A673 (cell line): ENCODE results near the gene SIVA1. TPM values are rescaled to one million over a fixed set of nuclear protein-coding genes. Genes with fewer than 3 reads are reported as not detected.

Experiments used
- BruUV-seq: library from RNA; stranded (reverse); fragments of 400-500 nt; replicated peaks from 2 replicates; lab custom pipeline; 2021; lab: Mats Ljungman, UMichigan
- CTCF ChIA-PET: fragments of 300-600 bp; sonication (Branson Sonifier 250); formaldehyde crosslinking; loops from one replicate; lab custom pipeline; 2022; ENCODE audit warnings: antibody characterized with exemption; lab: Charles Lee
- POLR2A ChIA-PET: fragments of 300-600 bp; sonication (Branson Sonifier 250); formaldehyde crosslinking; loops from one replicate; lab custom pipeline; 2022; ENCODE audit warnings: antibody characterized with exemption; ENCODE audit not compliant: low non-redundant PET; lab: Charles Lee
- DNase-seq: peaks from one replicate; pipeline ENCODE4 v3.0.0-alpha.2; 2015; ENCODE audit warnings: low spot score
- H3K27ac ChIP-seq: fragments of 200-600 bp; sonication (generic); 2 replicates; pipeline ENCODE4 v1.5.1; 2016; ENCODE audit warnings: mixed run types, low read depth, mild to moderate bottlenecking, mixed read lengths, antibody characterized with exemption, low read length; ENCODE audit not compliant: poor library complexity, severe bottlenecking
- H3K27me3 ChIP-seq: fragments of 200-600 bp; sonication (generic); replicated peaks from 2 replicates; pipeline ENCODE4 v1.6.1; 2017; ENCODE audit warnings: mixed run types, low read depth, mild to moderate bottlenecking, mixed read lengths, antibody characterized with exemption, low read length; ENCODE audit not compliant: insufficient read depth, poor library complexity
- H3K36me3 ChIP-seq: fragments of 200-600 bp; sonication (generic); 2 replicates; pipeline ENCODE4 v1.6.1; 2016; ENCODE audit warnings: mixed run types, mild to moderate bottlenecking, mixed read lengths, antibody characterized with exemption, low read length; ENCODE audit not compliant: insufficient read depth, poor library complexity, severe bottlenecking
- H3K4me1 ChIP-seq: fragments of 200-600 bp; sonication (generic); 2 replicates; pipeline ENCODE4 v1.6.1; 2017; ENCODE audit warnings: mixed run types, mild to moderate bottlenecking, mixed read lengths, antibody characterized with exemption, low read length; ENCODE audit not compliant: insufficient read depth, poor library complexity, severe bottlenecking
- H3K4me3 ChIP-seq: fragments of 200-600 bp; sonication (generic); 2 replicates; pipeline ENCODE4 v1.5.1; 2016; ENCODE audit warnings: low read depth, mixed run types, mild to moderate bottlenecking, mixed read lengths, low read length; ENCODE audit not compliant: poor library complexity, severe bottlenecking
- H3K9me3 ChIP-seq: fragments of 200-600 bp; sonication (generic); 2 replicates; pipeline ENCODE4 v1.6.1; 2016; ENCODE audit warnings: mixed run types, low read depth, mild to moderate bottlenecking, mixed read lengths, antibody characterized with exemption, low read length; ENCODE audit not compliant: poor library complexity, severe bottlenecking
- CTCF ChIP-seq: fragments of 300-800, 200-600 bp; sonication (generic); conservative IDR thresholded peaks from 2 replicates; pipeline ENCODE4 v1.5.1; 2017; ENCODE audit warnings: low read depth, mild to moderate bottlenecking, antibody characterized with exemption, low read length, moderate library complexity, mixed read lengths
- EZH2 ChIP-seq: fragments of 200-600 bp; sonication (generic); IDR thresholded peaks from 2 replicates; pipeline ENCODE4 v1.6.1; 2017; ENCODE audit warnings: borderline replicate concordance, low read depth, mild to moderate bottlenecking, mixed read lengths, antibody characterized with exemption, low read length; ENCODE audit not compliant: poor library complexity, severe bottlenecking
- intact Hi-C: fragments of 100-400 bp; cut with micrococcal nuclease; formaldehyde crosslinking; loops from one replicate; pipeline ENCODE4 v1.10.0; 2022; ENCODE audit not compliant: unreplicated experiment
- total RNA-seq: library from RNA; stranded (reverse); gene quantifications from 2 replicates; pipeline ENCODE4 v1.2.3, GENCODE V29; 2021

The SIVA1 gene
- total RNA-seq, 1 experiment from 2014 or later, result 79.6 TPM

GRCh38 chr14:104708606-104709268 is 44.2 kb upstream of the SIVA1 start:
- no peak overlapping the region for H3K27ac ChIP-seq
- H3K4me3 ChIP-seq, result no peak overlapping the region
- intact Hi-C loops, result loop anchor here (1.0 kb wide), 1 partner anchor 58 kb away; no protein-coding TSS in a partner anchor
- peak; percentile 81 for DNase-seq
- POLR2A ChIA-PET, result interaction anchor here (0.6 kb wide), 1 partner anchor 963 kb away, joined by 4 read pairs; no protein-coding TSS in a partner anchor
- peaks cover 41% of the 10 kb centered on the region for H3K36me3 ChIP-seq
- BruUV-seq, result no TSS peak
- CTCF ChIA-PET, result no interaction called here
- H3K9me3 ChIP-seq, result no peaks in the 10 kb centered on the region
- no peaks in the 10 kb centered on the region for H3K4me1 ChIP-seq
- TF ChIP-seq CTCF, result peak; percentile 97
- TF ChIP-seq EZH2, result no peak
- H3K27me3 ChIP-seq, result no peaks in the 10 kb centered on the region

GRCh38 chr14:104709387-104710039 is 43.4 kb upstream of the SIVA1 start:
- Histone ChIP-seq H3K4me3 (no peak overlapping the region), H3K27ac (no peak overlapping the region), H3K27me3 (no peaks in the 10 kb centered on the region), H3K4me1 (no peaks in the 10 kb centered on the region), H3K36me3 (peaks cover 42% of the 10 kb centered on the region), H3K9me3 (no peaks in the 10 kb centered on the region)
- TF ChIP-seq EZH2 (no peak), CTCF (no peak)
- CTCF ChIA-PET, result no interaction called here
- DNase-seq, result no peak
- BruUV-seq, result no TSS peak
- intact Hi-C loops, result no loop called here
- POLR2A ChIA-PET, result interaction anchor here (0.6 kb wide), 1 partner anchor 964 kb away, joined by 4 read pairs; no protein-coding TSS in a partner anchor

GRCh38 chr14:104710071-104710735 is 42.7 kb upstream of the SIVA1 start:
- no TSS peak for BruUV-seq
- CTCF ChIA-PET, result no interaction called here
- no peaks in the 10 kb centered on the region for H3K27me3 ChIP-seq
- TF ChIP-seq CTCF (no peak), EZH2 (no peak)
- intact Hi-C loops, result no loop called here
- DNase-seq, result no peak
- no peaks in the 10 kb centered on the region for H3K4me1 ChIP-seq
- no peaks in the 10 kb centered on the region for H3K9me3 ChIP-seq
- POLR2A ChIA-PET, result no interaction called here
- no peak overlapping the region for H3K27ac ChIP-seq
- H3K36me3 ChIP-seq, result peaks cover 48% of the 10 kb centered on the region
- no peak overlapping the region for H3K4me3 ChIP-seq
